Putamen (tissue), 1 donor: Measurements from ENCODE around the gene PRAF2.
A peak's percentile ranks its signal among the peaks of the same experiment; 100 is the strongest.

ENCODE experiments used
- DNase-seq: peaks from one replicate; pipeline ENCODE4 v3.0.0-alpha.2; 2016; ENCODE audit warnings: low spot score

The PRAF2 gene

GRCh38 chrX:49072712-49073095, 1.1 kb downstream of the PRAF2 start:
- no peak for DNase-seq

GRCh38 chrX:49071877-49072711, 1.7 kb downstream of the PRAF2 start:
- DNase-seq: no peak

- DNase-seq: no peak
Measured at GRCh38 chrX:49070988-49071387, 2.8 kb downstream of the PRAF2 start.

GRCh38 chrX:49069038-49069437, 4.8 kb downstream of the PRAF2 start:
- no peak for DNase-seq

- no peak for DNase-seq
Measured at GRCh38 chrX:49067285-49068120, 6.3 kb downstream of the PRAF2 start.

GRCh38 chrX:49066690-49067089, 7.1 kb downstream of the PRAF2 start:
- DNase-seq: no peak

- DNase-seq: no peak
Measured at GRCh38 chrX:49066278-49066677, 7.5 kb downstream of the PRAF2 start.

GRCh38 chrX:49064735-49065134, 9.1 kb downstream of the PRAF2 start:
- DNase-seq: no peak

- DNase-seq: no peak
Measured at GRCh38 chrX:49064303-49064702, 9.5 kb downstream of the PRAF2 start.

GRCh38 chrX:49063715-49064114, 10.1 kb downstream of the PRAF2 start:
- DNase-seq: no peak

- no peak for DNase-seq
Measured at GRCh38 chrX:49061916-49062315, 11.9 kb downstream of the PRAF2 start.

- no peak for DNase-seq
Measured at GRCh38 chrX:49061490-49061889, 12.3 kb downstream of the PRAF2 start.

GRCh38 chrX:49060914-49061313, 12.9 kb downstream of the PRAF2 start:
- DNase-seq: no peak

GRCh38 chrX:49059681-49060085, 14.1 kb downstream of the PRAF2 start:
- DNase-seq: no peak

GRCh38 chrX:49059201-49059600, 14.6 kb downstream of the PRAF2 start:
- no peak for DNase-seq

- no peak for DNase-seq
Measured at GRCh38 chrX:49058794-49059193, 15.0 kb downstream of the PRAF2 start, which contains the start of gene CCDC120. Gene CCDC120, plus strand, starts transcription at chrX:49058999. Its CDS starts 3,043 bp downstream, at chrX:49062042.

GRCh38 chrX:49054073-49054762, 19.6 kb downstream of the PRAF2 start:
- no peak for DNase-seq

- no peak for DNase-seq
Measured at GRCh38 chrX:49053223-49054072, 20.4 kb downstream of the PRAF2 start.

GRCh38 chrX:49043987-49044281, 29.9 kb downstream of the PRAF2 start:
- no peak for DNase-seq

GRCh38 chrX:49043220-49043986, 30.4 kb downstream of the PRAF2 start, which contains the start of gene TFE3:
Gene TFE3, minus strand, starts transcription at chrX:49043357. Its CDS starts 131 bp downstream, at chrX:49043226.
- DNase-seq: peak; percentile 97
